B cell (primary cell): ENCODE measurements around the gene SSR1. TPM values are rescaled to one million over a fixed set of nuclear protein-coding genes. Genes with fewer than 3 reads are reported as not detected.
A peak's percentile ranks its signal among the peaks of the same experiment; 100 is the strongest.

Experiments
- ATAC-seq: fragments of 200-7000 bp; cut with Tn5 transposase; one replicate; pipeline ENCODE4 v1.10.0; 2021; ENCODE audit warnings: low read depth, mild to moderate bottlenecking, moderate number of reproducible peaks, moderate library complexity
- CTCF ChIA-PET: fragments of 350-600 bp; sonication (Branson Sonifier 250); formaldehyde crosslinking; loops from one replicate; lab custom pipeline; 2021; ENCODE audit warnings: antibody characterized with exemption, inconsistent platforms; lab: Charles Lee
- POLR2A ChIA-PET: fragments of 350-600 bp; sonication (Branson Sonifier 250); formaldehyde crosslinking; loops from one replicate; lab custom pipeline; 2021; ENCODE audit warnings: antibody characterized with exemption; lab: Charles Lee
- DNase-seq: peaks from one replicate; pipeline ENCODE4 v3.0.0; 2013
- H2AFZ ChIP-seq: 2 replicates; pipeline ENCODE4 v1.6.1; 2012; ENCODE audit warnings: mild to moderate bottlenecking, low read depth, low read length; ENCODE audit not compliant: insufficient read depth, poor library complexity, severe bottlenecking
- H3K27ac ChIP-seq, 2 donors: 1 replicate in 1 of 2; 2 replicates in 1 of 2; pipeline ENCODE4 v1.5.1; 2012 to 2013; ENCODE audit warnings: low read length in 2 of 2, mild to moderate bottlenecking in 2 of 2, moderate library complexity in 1 of 2
- H3K27me3 ChIP-seq, 4 experiments: fragments of 200-600 bp in 1 of 4; sonication (generic) in 1 of 4; replicated peaks in 1 of 4; 1 replicate in 2 of 4; 2 replicates in 2 of 4; pipeline versions ENCODE4 v1.6.1 to v1.7.0; 2013 to 2016; ENCODE audit warnings: low read length in 3 of 4, mild to moderate bottlenecking in 2 of 4, mixed read lengths in 1 of 4, moderate library complexity in 1 of 4; ENCODE audit not compliant: insufficient read depth in 4 of 4, control insufficient read depth in 3 of 4; ENCODE audit errors: control extremely low read depth in 1 of 4
- H3K36me3 ChIP-seq, 2 experiments: replicated peaks in 1 of 2; 1 replicate in 1 of 2; 2 replicates in 1 of 2; pipeline versions ENCODE4 v1.6.1 to v1.7.1; 2013; ENCODE audit warnings: low read length in 1 of 2; ENCODE audit not compliant: insufficient read depth in 2 of 2, control insufficient read depth in 1 of 2; ENCODE audit errors: control extremely low read depth in 1 of 2, extremely low read depth in 1 of 2
- H3K4me1 ChIP-seq, 2 donors: fragments of 200-600 bp in 1 of 2; sonication (generic) in 1 of 2; 1 replicate in 1 of 2; 2 replicates in 1 of 2; pipeline versions ENCODE4 v1.5.1 to v1.6.1; 2013 to 2017; ENCODE audit warnings: low read length in 2 of 2; ENCODE audit not compliant: control insufficient read depth in 2 of 2, insufficient read depth in 2 of 2
- H3K4me2 ChIP-seq: replicated peaks from 2 replicates; pipeline ENCODE3; 2012; ENCODE audit warnings: mild to moderate bottlenecking, low read depth, low read length; ENCODE audit not compliant: poor library complexity, severe bottlenecking
- H3K4me3 ChIP-seq, 5 experiments: fragments of 200-600 bp in 1 of 5; sonication (generic) in 1 of 5; 1 replicate in 3 of 5; 2 replicates in 2 of 5; pipeline versions ENCODE4 v1.5.1 to v1.7.0; 2011 to 2016; ENCODE audit warnings: low read length in 4 of 5, mild to moderate bottlenecking in 4 of 5, low read depth in 2 of 5, control low read depth in 1 of 5, moderate library complexity in 1 of 5; ENCODE audit not compliant: insufficient read depth in 1 of 5; ENCODE audit errors: control extremely low read depth in 1 of 5, extremely low read depth in 1 of 5
- H3K79me2 ChIP-seq: fragments of 200-600 bp; sonication (generic); one replicate; pipeline ENCODE4 v1.6.0; 2016; ENCODE audit warnings: low read length; ENCODE audit not compliant: control insufficient read depth, insufficient read depth
- H3K9ac ChIP-seq: fragments of 200-600 bp; sonication (generic); 2 replicates; pipeline ENCODE4 v1.6.1; 2017; ENCODE audit warnings: mild to moderate bottlenecking, low read length, moderate library complexity
- H3K9me3 ChIP-seq, 3 donors: one replicate each; pipeline versions ENCODE4 v1.6.1 to v1.7.1; 2013; ENCODE audit warnings: low read length in 2 of 3; ENCODE audit not compliant: control insufficient read depth in 2 of 3, insufficient read depth in 1 of 3; ENCODE audit errors: control extremely low read depth in 1 of 3
- H4K20me1 ChIP-seq: 2 replicates; pipeline ENCODE4 v1.6.0; 2012; ENCODE audit warnings: mild to moderate bottlenecking, low read length; ENCODE audit not compliant: insufficient read depth, control insufficient read depth, poor library complexity, severe bottlenecking
- H3K27ac Mint-ChIP-seq: one replicate; pipeline ENCODE4 v1.8.0; 2021; ENCODE audit warnings: mixed read lengths
- H3K27me3 Mint-ChIP-seq: one replicate; pipeline ENCODE4 v1.8.0; 2021; ENCODE audit warnings: mixed read lengths
- H3K4me1 Mint-ChIP-seq: one replicate; pipeline ENCODE4 v1.8.0; 2021; ENCODE audit warnings: mixed read lengths
- H3K4me3 Mint-ChIP-seq: one replicate; pipeline ENCODE4 v1.8.0; 2021; ENCODE audit warnings: mixed read lengths
- H3K9me3 Mint-ChIP-seq: one replicate; pipeline ENCODE4 v1.8.0; 2022; ENCODE audit warnings: mixed read lengths; ENCODE audit not compliant: insufficient read depth
- CTCF ChIP-seq: fragments of 200-600 bp; IDR thresholded peaks from one replicate; pipeline ENCODE4 v1.8.0; 2022; ENCODE audit warnings: antibody characterized with exemption, mild to moderate bottlenecking
- EZH2 ChIP-seq: IDR thresholded peaks from 2 replicates; pipeline ENCODE4 v1.6.1; 2012; ENCODE audit warnings: borderline replicate concordance, low read depth, mild to moderate bottlenecking, moderate library complexity, low read length; ENCODE audit not compliant: insufficient read depth, poor library complexity, severe bottlenecking
- WGBS: methylation state at CpG from one replicate; pipeline ENCODE4 v1.1.5; 2013; ENCODE audit warnings: missing lambda C conversion rate; ENCODE audit not compliant: insufficient coverage; 5-methylcytosine and 5-hydroxymethylcytosine counted together
- intact Hi-C: fragments of 100-400 bp; cut with micrococcal nuclease; formaldehyde crosslinking; loops from one replicate; pipeline ENCODE4 v1.10.0; 2022
- polyA plus RNA-seq: library from polyadenylated mRNA; depleted of rRNA; stranded (reverse); fragments of >200 nt; gene quantifications from 2 replicates; pipeline ENCODE4 v1.2.3, GENCODE V29; 2012
- total RNA-seq, 2 donors: library from RNA; stranded (reverse); fragments of 120-200 nt in 1 of 2; gene quantifications; 1 replicate in 1 of 2; 2 replicates in 1 of 2; pipeline versions ENCODE4 v1.2.3 to v1.2.4, GENCODE V29; 2013 to 2022

SSR1 gene
- total and polyA plus RNA-seq, 2 donors (not counting 1 experiment from before 2014, with no cell fraction given), result 15.9 to 81.6 TPM

GRCh38 chr6:7238526-7238899 lies 74.5 kb downstream of the SSR1 start:
- Histone ChIP-seq H3K36me3 (peaks cover 1 to 31% of the 10 kb centered on the region in 2 experiments), H3K4me1 (peaks cover 12 to 37% of the 10 kb centered on the region in 2 donors), H3K79me2 (no peaks in the 10 kb centered on the region), H4K20me1 (peaks cover 42% of the 10 kb centered on the region), H2AFZ (no peak overlapping the region), H3K4me2 (no peak overlapping the region), H3K4me3 (no peak overlapping the region), H3K9me3 (no peaks in the 10 kb centered on the region), H3K27ac (no peak overlapping the region), H3K27me3 (no peaks in the 10 kb centered on the region), H3K9ac (no peak overlapping the region)
- ATAC-seq, result no peak
- TF ChIP-seq CTCF (no peak), EZH2 (no peak)
- CTCF ChIA-PET, result interaction anchor here (0.7 to 3.6 kb wide), 24 partner anchors 10 to 564 kb away, joined by 3 to 34 read pairs (median 4); no protein-coding TSS in a partner anchor
- H3K9me3 Mint-ChIP-seq, result no peaks in the 10 kb centered on the region
- intact Hi-C loops, result loop anchor here (1.0 to 10.0 kb wide), 3 partner anchors 164 to 514 kb away; no protein-coding TSS in a partner anchor
- peaks cover 51% of the 10 kb centered on the region for H3K4me1 Mint-ChIP-seq
- 92% methylated on average over 2 of the region's 5 CpGs for WGBS
- no peak for DNase-seq
- POLR2A ChIA-PET, result interaction anchor here (0.7 to 1.3 kb wide), 2 partner anchors 99 to 129 kb away, joined by 3 read pairs; no protein-coding TSS in a partner anchor
- H3K27ac Mint-ChIP-seq, result peak overlapping the region; percentile 60
- no peak overlapping the region for H3K4me3 Mint-ChIP-seq
- H3K27me3 Mint-ChIP-seq, result no peaks in the 10 kb centered on the region

GRCh38 chr6:7237653-7238188 lies 75.3 kb downstream of the SSR1 start:
- H3K4me1 Mint-ChIP-seq, result peaks cover 44% of the 10 kb centered on the region

More at GRCh38 chr6:7237653-7238188, 75.3 kb downstream of the SSR1 start:
- Mint-ChIP-seq H3K27me3 (no peaks in the 10 kb centered on the region), H3K27ac (peak overlapping the region; percentile 26), H3K9me3 (no peaks in the 10 kb centered on the region), H3K4me3 (no peak overlapping the region)
- H3K9ac ChIP-seq, result no peak overlapping the region
- ChIA-PET POLR2A (no interaction called here), CTCF (interaction anchor here (0.6 to 3.6 kb wide), 12 partner anchors 9 to 563 kb away, joined by 3 to 34 read pairs (median 4); no protein-coding TSS in a partner anchor)
- no peaks in the 10 kb centered on the region for H3K79me2 ChIP-seq
- ATAC-seq (no peak), DNase-seq (no peak)
- WGBS, result 100% methylated on average over 4 of the region's 8 CpGs
- TF ChIP-seq EZH2, result no peak
- TF ChIP-seq CTCF, result no peak
- peaks cover 12 to 31% of the 10 kb centered on the region in 2 donors for H3K4me1 ChIP-seq
- no peak overlapping the region for H3K4me2 ChIP-seq
- H3K9me3 ChIP-seq, result no peaks in the 10 kb centered on the region
- peaks cover 1 to 34% of the 10 kb centered on the region in 2 experiments for H3K36me3 ChIP-seq
- H4K20me1 ChIP-seq, result peaks cover 34% of the 10 kb centered on the region
- H3K27me3 ChIP-seq, result no peaks in the 10 kb centered on the region
- no peak overlapping the region for H2AFZ ChIP-seq
- H3K27ac ChIP-seq, result no peak overlapping the region
- intact Hi-C loops, result loop anchor here (1.0 to 10.0 kb wide), 3 partner anchors 163 to 513 kb away; no protein-coding TSS in a partner anchor
- H3K4me3 ChIP-seq, result no peak overlapping the region
